ENCODE results near the gene GTF2F1.

GTF2F1 gene

DNA sequence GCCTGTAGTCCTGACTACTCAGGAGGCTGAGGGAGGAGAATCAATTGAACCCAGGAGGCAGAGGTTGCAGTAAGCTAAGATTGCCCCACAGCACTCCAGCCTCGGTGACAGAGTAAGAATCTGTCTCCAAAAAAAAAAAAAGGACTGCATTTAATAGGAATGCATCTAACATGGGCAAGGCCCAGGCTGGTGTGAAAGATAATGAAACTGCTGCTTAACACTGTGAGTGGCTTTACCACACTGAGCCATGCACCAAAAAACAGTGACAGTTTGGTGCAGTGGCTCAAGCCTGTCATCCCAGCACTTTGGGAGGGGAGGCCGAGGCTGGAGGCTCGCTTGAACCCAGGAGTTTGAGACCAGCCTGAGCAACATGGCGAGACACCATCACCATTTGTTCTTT, 8.6 kb downstream of the GTF2F1 start:
- Histone ChIP-seq H3K36me3 (ENCODE audit: control insufficient read depth, insufficient read depth, low read length) (peaks cover 21% of the 10 kb centered on the region), H3K4me1 (ENCODE audit: control insufficient read depth, low read depth, low read length) (no peaks in the 10 kb centered on the region), H4K5ac (ENCODE audit: low read length) (no peak overlapping the region), H3K27ac (ENCODE audit: low read depth, low read length) (no peak overlapping the region), H3K23ac (ENCODE audit: low read length) (no peak overlapping the region), H2BK5ac (ENCODE audit: low read length) (no peak overlapping the region), H2BK120ac (ENCODE audit: low read depth, low read length) (no peak overlapping the region), H3K9ac (ENCODE audit: low read length) (no peak overlapping the region), H3K4ac (ENCODE audit: low read depth, low read length) (no peak overlapping the region), H3K56ac (ENCODE audit: low read length) (no peak overlapping the region), H2BK15ac (replicated peaks; ENCODE audit: low read depth) (no peak overlapping the region), H3K4me2 (ENCODE audit: low read length) (no peak overlapping the region), H3K4me3 (ENCODE audit: low read length) (no peak overlapping the region), H3K27me3 (ENCODE audit: insufficient read depth, low read length, poor library complexity) (no peaks in the 10 kb centered on the region), H3K79me1 (ENCODE audit: low read length) (no peaks in the 10 kb centered on the region), H4K8ac (ENCODE audit: low read depth, low read length) (no peak overlapping the region), H3K79me2 (ENCODE audit: control insufficient read depth, insufficient read depth, low read length) (no peaks in the 10 kb centered on the region), H3K18ac (ENCODE audit: low read length) (no peak overlapping the region), H2AK5ac (ENCODE audit: low read length) (no peak overlapping the region)
- WGBS (ENCODE audit: extremely low coverage, insufficient coverage, low lambda C conversion rate) = no CpG with 5 or more reads among the region's 4 CpGs
- DNase-seq = no peak

DNA sequence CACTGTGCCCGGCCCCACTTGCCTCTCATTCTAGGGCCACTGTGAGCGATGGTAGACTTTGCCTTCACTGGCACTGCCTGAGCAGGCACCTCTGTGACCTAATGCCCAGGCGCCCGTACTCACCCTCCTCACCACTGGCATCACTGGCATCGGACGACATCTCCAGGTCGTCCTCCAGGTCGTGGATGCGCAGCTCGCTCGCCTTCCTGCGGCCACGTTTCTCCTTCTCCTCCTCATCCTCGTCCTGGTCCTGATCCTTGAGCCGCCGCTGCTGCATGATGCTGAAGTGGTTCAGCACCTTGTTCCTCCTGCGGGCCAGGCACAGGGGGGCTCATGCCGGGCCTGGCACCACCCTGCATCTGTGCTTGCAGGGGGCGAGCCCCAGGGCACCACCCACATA, 9.8 kb downstream of the GTF2F1 start:
- no peak overlapping the region for H2AK5ac ChIP-seq (ENCODE audit: low read length)
- H3K23ac ChIP-seq (ENCODE audit: low read length) = no peak overlapping the region
- peaks cover 19% of the 10 kb centered on the region for H3K36me3 ChIP-seq (ENCODE audit: control insufficient read depth, insufficient read depth, low read length)

GRCh38 chr19:6381030-6381750, 11.8 kb downstream of the GTF2F1 start:
- Histone ChIP-seq H3K4ac (ENCODE audit: low read depth, low read length) (no peak overlapping the region), H3K23ac (ENCODE audit: low read length) (no peak overlapping the region), H2BK120ac (ENCODE audit: low read depth, low read length) (no peak overlapping the region), H3K4me2 (ENCODE audit: low read length) (no peak overlapping the region), H3K36me3 (ENCODE audit: control insufficient read depth, insufficient read depth, low read length) (peaks cover 17% of the 10 kb centered on the region), H2BK5ac (ENCODE audit: low read length) (no peak overlapping the region), H3K79me1 (ENCODE audit: low read length) (no peaks in the 10 kb centered on the region), H4K5ac (ENCODE audit: low read length) (no peak overlapping the region), H3K56ac (ENCODE audit: low read length) (no peak overlapping the region), H2BK15ac (replicated peaks; ENCODE audit: low read depth) (no peak overlapping the region), H3K79me2 (ENCODE audit: control insufficient read depth, insufficient read depth, low read length) (no peaks in the 10 kb centered on the region), H3K9ac (ENCODE audit: low read length) (no peak overlapping the region), H2AK5ac (ENCODE audit: low read length) (no peak overlapping the region), H3K27me3 (ENCODE audit: insufficient read depth, low read length, poor library complexity) (no peaks in the 10 kb centered on the region), H4K8ac (ENCODE audit: low read depth, low read length) (no peak overlapping the region), H3K4me1 (ENCODE audit: control insufficient read depth, low read depth, low read length) (no peaks in the 10 kb centered on the region), H3K27ac (ENCODE audit: low read depth, low read length) (no peak overlapping the region), H3K18ac (ENCODE audit: low read length) (no peak overlapping the region), H3K4me3 (ENCODE audit: low read length) (no peak overlapping the region)
- no peak for DNase-seq
- WGBS (ENCODE audit: extremely low coverage, insufficient coverage, low lambda C conversion rate) = no CpG with 5 or more reads among the region's 40 CpGs

More for the DNA sequence above, 9.8 kb downstream of the GTF2F1 start:
- H3K4ac ChIP-seq (ENCODE audit: low read depth, low read length) = no peak overlapping the region
- no peaks in the 10 kb centered on the region for H3K79me2 ChIP-seq (ENCODE audit: control insufficient read depth, insufficient read depth, low read length)
- no peak overlapping the region for H3K18ac ChIP-seq (ENCODE audit: low read length)
- no peak overlapping the region for H3K56ac ChIP-seq (ENCODE audit: low read length)
- H2BK15ac ChIP-seq (replicated peaks; ENCODE audit: low read depth) = no peak overlapping the region
- H4K5ac ChIP-seq (ENCODE audit: low read length) = no peak overlapping the region
- no peak overlapping the region for H3K4me3 ChIP-seq (ENCODE audit: low read length)
- H3K4me2 ChIP-seq (ENCODE audit: low read length) = no peak overlapping the region
- no peak overlapping the region for H4K8ac ChIP-seq (ENCODE audit: low read depth, low read length)
- H2BK120ac ChIP-seq (ENCODE audit: low read depth, low read length) = no peak overlapping the region
- no peaks in the 10 kb centered on the region for H3K79me1 ChIP-seq (ENCODE audit: low read length)
- H3K4me1 ChIP-seq (ENCODE audit: control insufficient read depth, low read depth, low read length) = no peaks in the 10 kb centered on the region
- DNase-seq = no peak
- no peak overlapping the region for H3K27ac ChIP-seq (ENCODE audit: low read depth, low read length)
- no peak overlapping the region for H2BK5ac ChIP-seq (ENCODE audit: low read length)
- H3K27me3 ChIP-seq (ENCODE audit: insufficient read depth, low read length, poor library complexity) = no peaks in the 10 kb centered on the region
- WGBS (ENCODE audit: extremely low coverage, insufficient coverage, low lambda C conversion rate) = no CpG with 5 or more reads among the region's 19 CpGs
- no peak overlapping the region for H3K9ac ChIP-seq (ENCODE audit: low read length)

GRCh38 chr19:6379744-6380143, 13.2 kb downstream of the GTF2F1 start:
- peaks cover 17% of the 10 kb centered on the region for H3K36me3 ChIP-seq (ENCODE audit: control insufficient read depth, insufficient read depth, low read length)
- H3K4me3 ChIP-seq (ENCODE audit: low read length) = no peak overlapping the region
- H4K8ac ChIP-seq (ENCODE audit: low read depth, low read length) = no peak overlapping the region
- H2BK5ac ChIP-seq (ENCODE audit: low read length) = no peak overlapping the region
- no peak overlapping the region for H2AK5ac ChIP-seq (ENCODE audit: low read length)
- no peaks in the 10 kb centered on the region for H3K27me3 ChIP-seq (ENCODE audit: insufficient read depth, low read length, poor library complexity)
- no peak overlapping the region for H3K18ac ChIP-seq (ENCODE audit: low read length)
- H3K4ac ChIP-seq (ENCODE audit: low read depth, low read length) = no peak overlapping the region
- H2BK120ac ChIP-seq (ENCODE audit: low read depth, low read length) = no peak overlapping the region
- no peak overlapping the region for H4K5ac ChIP-seq (ENCODE audit: low read length)
- no peaks in the 10 kb centered on the region for H3K79me1 ChIP-seq (ENCODE audit: low read length)
- H3K79me2 ChIP-seq (ENCODE audit: control insufficient read depth, insufficient read depth, low read length) = no peaks in the 10 kb centered on the region
- no peak overlapping the region for H2BK15ac ChIP-seq (replicated peaks; ENCODE audit: low read depth)
- H3K56ac ChIP-seq (ENCODE audit: low read length) = no peak overlapping the region
- H3K4me2 ChIP-seq (ENCODE audit: low read length) = no peak overlapping the region
- H3K4me1 ChIP-seq (ENCODE audit: control insufficient read depth, low read depth, low read length) = no peaks in the 10 kb centered on the region
- no peak overlapping the region for H3K27ac ChIP-seq (ENCODE audit: low read depth, low read length)
- DNase-seq = no peak
- WGBS (ENCODE audit: extremely low coverage, insufficient coverage, low lambda C conversion rate) = no CpG with 5 or more reads among the region's 3 CpGs
- no peak overlapping the region for H3K23ac ChIP-seq (ENCODE audit: low read length)
- H3K9ac ChIP-seq (ENCODE audit: low read length) = no peak overlapping the region

DNA sequence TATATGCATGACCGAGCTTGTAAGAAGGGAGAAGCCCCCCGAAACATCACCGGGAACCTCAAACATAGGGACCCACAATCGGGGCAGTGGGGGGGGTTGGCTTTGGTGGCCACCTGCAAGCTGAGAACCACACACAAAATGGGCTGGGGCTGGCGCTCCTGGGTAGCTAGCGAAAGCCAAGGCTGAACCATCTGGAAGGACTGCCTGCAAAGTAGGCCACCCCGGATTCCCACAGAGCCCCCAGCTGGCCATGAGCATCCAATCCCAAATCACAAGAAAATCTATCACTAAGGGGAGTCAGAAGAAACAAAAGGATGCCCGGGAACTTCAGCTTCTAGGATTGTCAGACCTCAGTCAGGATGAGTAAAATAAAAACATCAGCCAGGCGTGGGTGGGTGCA, 14.5 kb downstream of the GTF2F1 start:
- no peak overlapping the region for H3K4me2 ChIP-seq (ENCODE audit: low read length)
- peaks cover 15% of the 10 kb centered on the region for H3K36me3 ChIP-seq (ENCODE audit: control insufficient read depth, insufficient read depth, low read length)
- no peak overlapping the region for H4K8ac ChIP-seq (ENCODE audit: low read depth, low read length)
- H3K56ac ChIP-seq (ENCODE audit: low read length) = no peak overlapping the region
- no peaks in the 10 kb centered on the region for H3K79me2 ChIP-seq (ENCODE audit: control insufficient read depth, insufficient read depth, low read length)
- H3K4ac ChIP-seq (ENCODE audit: low read depth, low read length) = no peak overlapping the region
- no peak overlapping the region for H2BK120ac ChIP-seq (ENCODE audit: low read depth, low read length)
- H3K4me3 ChIP-seq (ENCODE audit: low read length) = no peak overlapping the region
- DNase-seq = no peak
- peaks cover 3% of the 10 kb centered on the region for H3K4me1 ChIP-seq (ENCODE audit: control insufficient read depth, low read depth, low read length)
- no peak overlapping the region for H2BK5ac ChIP-seq (ENCODE audit: low read length)
- H3K27me3 ChIP-seq (ENCODE audit: insufficient read depth, low read length, poor library complexity) = no peaks in the 10 kb centered on the region
- no CpG with 5 or more reads among the region's 9 CpGs for WGBS (ENCODE audit: extremely low coverage, insufficient coverage, low lambda C conversion rate)
- no peak overlapping the region for H2BK15ac ChIP-seq (replicated peaks; ENCODE audit: low read depth)
- H3K27ac ChIP-seq (ENCODE audit: low read depth, low read length) = no peak overlapping the region
- H3K18ac ChIP-seq (ENCODE audit: low read length) = no peak overlapping the region
- no peak overlapping the region for H3K23ac ChIP-seq (ENCODE audit: low read length)
- no peaks in the 10 kb centered on the region for H3K79me1 ChIP-seq (ENCODE audit: low read length)
- H3K9ac ChIP-seq (ENCODE audit: low read length) = no peak overlapping the region
- no peak overlapping the region for H4K5ac ChIP-seq (ENCODE audit: low read length)
- no peak overlapping the region for H2AK5ac ChIP-seq (ENCODE audit: low read length)

DNA sequence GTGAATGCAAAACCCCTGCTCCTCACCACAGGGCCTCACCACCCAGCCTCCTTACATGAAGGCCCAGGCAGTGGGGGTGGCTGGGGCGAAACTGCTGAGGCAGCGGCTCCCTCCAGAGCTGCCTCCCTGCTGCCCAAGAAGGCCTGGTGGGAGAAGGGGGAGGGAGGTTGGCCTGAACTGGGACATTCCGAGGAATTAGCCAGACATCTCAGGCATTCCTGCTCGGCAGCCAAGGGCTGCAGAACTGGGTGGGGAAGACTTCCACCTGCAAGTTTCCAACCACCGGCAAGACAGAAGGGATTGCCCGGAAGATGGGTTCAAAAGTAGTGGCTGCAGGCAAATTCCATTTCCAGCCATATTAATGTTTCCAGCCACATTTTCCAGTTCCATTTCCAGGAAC, 14.9 kb downstream of the GTF2F1 start:
- DNase-seq = peak; percentile 88
- Histone ChIP-seq H4K5ac (ENCODE audit: low read length) (no peak overlapping the region), H3K23ac (ENCODE audit: low read length) (no peak overlapping the region), H2BK15ac (replicated peaks; ENCODE audit: low read depth) (no peak overlapping the region), H3K4me1 (ENCODE audit: control insufficient read depth, low read depth, low read length) (peaks cover 3% of the 10 kb centered on the region), H3K18ac (ENCODE audit: low read length) (no peak overlapping the region), H3K4ac (ENCODE audit: low read depth, low read length) (no peak overlapping the region), H3K4me3 (ENCODE audit: low read length) (no peak overlapping the region), H3K4me2 (ENCODE audit: low read length) (no peak overlapping the region), H3K36me3 (ENCODE audit: control insufficient read depth, insufficient read depth, low read length) (peaks cover 12% of the 10 kb centered on the region), H2AK5ac (ENCODE audit: low read length) (no peak overlapping the region), H3K56ac (ENCODE audit: low read length) (no peak overlapping the region), H3K27me3 (ENCODE audit: insufficient read depth, low read length, poor library complexity) (no peaks in the 10 kb centered on the region), H3K79me2 (ENCODE audit: control insufficient read depth, insufficient read depth, low read length) (no peaks in the 10 kb centered on the region), H4K8ac (ENCODE audit: low read depth, low read length) (no peak overlapping the region), H3K79me1 (ENCODE audit: low read length) (no peaks in the 10 kb centered on the region), H3K9ac (ENCODE audit: low read length) (no peak overlapping the region), H2BK5ac (ENCODE audit: low read length) (no peak overlapping the region), H3K27ac (ENCODE audit: low read depth, low read length) (no peak overlapping the region), H2BK120ac (ENCODE audit: low read depth, low read length) (no peak overlapping the region)
- no CpG with 5 or more reads among the region's 6 CpGs for WGBS (ENCODE audit: extremely low coverage, insufficient coverage, low lambda C conversion rate)

Data from mesendoderm (in vitro differentiated cells).